GM21515 (cell line): Measurements from ENCODE around the gene SLC22A13.

Source experiments
- ATAC-seq: cut with Tn5 transposase; IDR thresholded peaks from one replicate; pipeline ENCODE4 v1.9.1; 2021; ENCODE audit not compliant: unreplicated experiment

SLC22A13 gene

DNA sequence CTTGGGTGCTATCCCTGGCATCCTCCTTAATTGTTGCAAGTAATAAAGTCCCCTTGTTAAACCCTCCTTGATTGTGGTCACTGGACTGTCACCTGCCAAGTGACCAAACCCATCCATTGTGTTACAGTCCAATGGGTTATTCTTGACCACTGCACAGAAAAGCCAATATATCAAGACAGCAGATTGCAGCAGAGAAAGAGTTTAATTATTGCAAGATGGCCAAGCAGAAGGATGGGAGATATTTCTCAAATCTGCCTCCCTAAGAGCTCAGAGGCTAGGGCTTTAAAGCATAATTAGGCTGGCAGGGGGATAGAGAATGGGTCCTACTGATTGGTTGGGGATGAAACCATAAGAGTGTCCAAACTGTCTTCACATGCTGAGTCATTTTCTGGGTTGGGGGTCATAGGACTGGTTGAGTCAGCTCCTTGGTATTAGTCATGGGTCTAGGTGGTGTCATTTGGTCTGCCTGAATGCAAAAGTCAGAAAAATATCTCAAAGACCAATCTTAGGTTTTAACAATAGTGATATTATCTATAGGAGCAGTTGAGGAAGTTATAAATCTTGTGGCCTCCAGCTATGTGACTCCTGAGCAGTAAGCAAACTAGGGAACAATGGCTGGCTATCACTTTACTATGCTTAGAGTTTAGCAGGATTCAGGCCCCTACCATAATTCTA is 61.9 kb downstream of the SLC22A13 start:
- ATAC-seq, result no peak
